Bronchial epithelial cell (primary cell): ENCODE results near the gene LATS2. TPM values are rescaled to one million over a fixed set of nuclear protein-coding genes. Genes with fewer than 3 reads are reported as not detected.
"Not testable (repeated sequence)": the region's sequence is repeated elsewhere in the genome, so short reads cannot be mapped to it uniquely, and the experiment has no call there.

Experiments
- DNase-seq: peaks from one replicate; pipeline ENCODE4 v3.0.0-alpha.2; 2010; ENCODE audit warnings: low read depth
- FAIRE-seq: peaks from 2 replicates; lab custom pipeline; 2011; peaks lifted over from hg19 to GRCh38; lab: Jason Lieb, UNC
- H3K27me3 ChIP-seq: 2 replicates; pipeline ENCODE4 v1.5.1; 2011; ENCODE audit warnings: low read length; ENCODE audit not compliant: control insufficient read depth, insufficient read depth
- H3K36me3 ChIP-seq: 2 replicates; pipeline ENCODE4 v1.5.1; 2011; ENCODE audit warnings: low read length; ENCODE audit not compliant: control insufficient read depth, insufficient read depth
- H3K4me3 ChIP-seq: 2 replicates; pipeline ENCODE4 v1.5.1; 2011; ENCODE audit warnings: mild to moderate bottlenecking, low read depth, low read length, control low read depth
- total RNA-seq: library from RNA; depleted of rRNA; stranded (reverse); fragments of >200 nt; gene quantifications from 2 replicates; pipeline ENCODE4 v1.2.1, GENCODE V29; 2014
- TF ChIP-seq, protein P1 (sequence below): IDR thresholded peaks from 2 replicates; pipeline ENCODE4 v1.5.1; 2011; ENCODE audit warnings: mild to moderate bottlenecking, moderate library complexity, low read length, control low read depth, inconsistent platforms; ENCODE audit not compliant: insufficient read depth, severe bottlenecking

Gene LATS2
- total RNA-seq, 1 donor from 2014 or later, result 5.3 TPM

- no peak for FAIRE-seq
- TF ChIP-seq, protein P1, sequence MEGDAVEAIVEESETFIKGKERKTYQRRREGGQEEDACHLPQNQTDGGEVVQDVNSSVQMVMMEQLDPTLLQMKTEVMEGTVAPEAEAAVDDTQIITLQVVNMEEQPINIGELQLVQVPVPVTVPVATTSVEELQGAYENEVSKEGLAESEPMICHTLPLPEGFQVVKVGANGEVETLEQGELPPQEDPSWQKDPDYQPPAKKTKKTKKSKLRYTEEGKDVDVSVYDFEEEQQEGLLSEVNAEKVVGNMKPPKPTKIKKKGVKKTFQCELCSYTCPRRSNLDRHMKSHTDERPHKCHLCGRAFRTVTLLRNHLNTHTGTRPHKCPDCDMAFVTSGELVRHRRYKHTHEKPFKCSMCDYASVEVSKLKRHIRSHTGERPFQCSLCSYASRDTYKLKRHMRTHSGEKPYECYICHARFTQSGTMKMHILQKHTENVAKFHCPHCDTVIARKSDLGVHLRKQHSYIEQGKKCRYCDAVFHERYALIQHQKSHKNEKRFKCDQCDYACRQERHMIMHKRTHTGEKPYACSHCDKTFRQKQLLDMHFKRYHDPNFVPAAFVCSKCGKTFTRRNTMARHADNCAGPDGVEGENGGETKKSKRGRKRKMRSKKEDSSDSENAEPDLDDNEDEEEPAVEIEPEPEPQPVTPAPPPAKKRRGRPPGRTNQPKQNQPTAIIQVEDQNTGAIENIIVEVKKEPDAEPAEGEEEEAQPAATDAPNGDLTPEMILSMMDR, result no peak
- no peak for DNase-seq
These were observed 133.7 kb downstream of the LATS2 start for GRCh38 chr13:20927596-20928257.

DNA sequence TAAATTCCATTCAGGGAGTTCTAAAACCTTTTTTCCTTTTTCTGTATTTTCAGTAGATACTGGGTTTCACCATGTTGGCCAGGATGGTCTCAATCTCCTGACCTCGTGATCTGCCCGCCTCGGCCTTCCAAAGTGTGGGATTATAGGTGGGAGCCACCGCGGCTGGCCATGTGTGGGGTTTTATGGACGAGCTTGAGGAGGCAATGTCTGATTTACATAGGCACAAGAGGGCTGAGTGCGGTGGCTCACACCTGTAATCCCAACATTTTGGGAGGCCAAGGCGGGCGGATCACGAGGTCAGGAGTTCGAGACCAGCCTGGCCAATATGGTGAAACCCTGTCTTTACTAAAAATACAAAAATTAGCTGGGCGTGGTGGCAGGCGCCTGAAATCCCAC is 136.0 kb downstream of the LATS2 start:
- not testable (repeated sequence) for DNase-seq

More at GRCh38 chr13:20927596-20928257, 133.7 kb downstream of the LATS2 start:
- no peaks in the 10 kb centered on the region for H3K36me3 ChIP-seq
- H3K27me3 ChIP-seq, result no peaks in the 10 kb centered on the region
- no peak overlapping the region for H3K4me3 ChIP-seq

GRCh38 chr13:20924758-20925394 is 136.5 kb downstream of the LATS2 start:
- DNase-seq (peak; percentile 69), FAIRE-seq (no peak)
- H3K36me3 ChIP-seq, result no peaks in the 10 kb centered on the region
- no peak overlapping the region for H3K4me3 ChIP-seq
- TF ChIP-seq, protein P1, result peak; percentile 67
- H3K27me3 ChIP-seq, result no peaks in the 10 kb centered on the region

More for the DNA sequence above, 136.0 kb downstream of the LATS2 start:
- not testable (repeated sequence) for H3K4me3 ChIP-seq, FAIRE-seq, H3K27me3 ChIP-seq, H3K36me3 ChIP-seq

DNA sequence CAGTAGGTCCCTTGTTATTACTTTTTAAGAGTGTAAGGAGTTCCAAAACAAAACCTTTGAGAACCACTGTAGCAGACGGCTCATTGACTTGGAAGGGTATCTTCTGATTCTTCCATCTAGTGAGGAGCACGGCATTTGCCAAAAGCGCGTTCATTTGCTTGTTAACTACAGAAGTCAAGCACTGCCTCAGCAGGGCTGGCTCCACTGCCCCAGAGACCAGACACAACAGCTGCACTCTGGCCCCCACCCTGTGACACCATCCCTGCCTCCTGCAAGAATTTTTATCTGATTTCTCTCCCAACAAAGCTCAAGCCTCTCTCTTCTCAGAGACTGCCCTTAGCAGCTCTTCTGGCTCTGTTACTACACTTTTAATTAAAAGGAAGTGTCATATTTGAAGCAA is 138.1 kb downstream of the LATS2 start:
- Histone ChIP-seq H3K4me3 (no peak overlapping the region), H3K27me3 (no peaks in the 10 kb centered on the region), H3K36me3 (no peaks in the 10 kb centered on the region)
- FAIRE-seq (peak; percentile 36), DNase-seq (no peak)
- TF ChIP-seq, protein P1, result no peak

Other genes with a start within 250 kb of the LATS2 start
- gene XPO4, start 158.8 kb downstream of the LATS2 start, total RNA-seq, result 14.7 and 16.8 TPM in 2 replicates
- 40.5 and 55.8 TPM in 2 replicates for gene SAP18, start 78.5 kb upstream of the LATS2 start, total RNA-seq
- gene SKA3, start 115.0 kb upstream of the LATS2 start, total RNA-seq, result 1.2 and 1.8 TPM in 2 replicates
- 23.2 and 24.8 TPM in 2 replicates for gene MRPL57, start 115.1 kb upstream of the LATS2 start, total RNA-seq